ENCODE results near the gene GABBR2.

DNA sequence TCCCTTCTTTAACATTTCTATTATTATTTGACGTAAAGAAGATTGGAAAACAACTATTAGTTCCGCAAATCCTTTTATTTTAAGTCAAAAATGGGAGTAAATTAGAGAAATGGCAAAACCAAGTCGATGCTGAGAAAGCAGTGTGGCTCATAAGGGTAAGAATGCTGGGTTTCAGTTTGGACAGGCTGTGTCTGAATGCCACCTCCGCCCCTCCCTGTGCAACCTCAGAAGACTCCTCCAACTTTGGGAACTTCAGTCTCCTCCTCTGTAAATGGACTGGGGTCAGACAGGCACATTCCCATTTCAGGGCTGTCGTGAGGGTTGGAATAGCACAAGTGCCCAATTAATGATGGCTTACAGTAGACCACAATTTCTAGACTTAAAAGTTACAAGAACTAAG is 154.0 kb downstream of the GABBR2 start:
- TF ChIP-seq, protein P1, sequence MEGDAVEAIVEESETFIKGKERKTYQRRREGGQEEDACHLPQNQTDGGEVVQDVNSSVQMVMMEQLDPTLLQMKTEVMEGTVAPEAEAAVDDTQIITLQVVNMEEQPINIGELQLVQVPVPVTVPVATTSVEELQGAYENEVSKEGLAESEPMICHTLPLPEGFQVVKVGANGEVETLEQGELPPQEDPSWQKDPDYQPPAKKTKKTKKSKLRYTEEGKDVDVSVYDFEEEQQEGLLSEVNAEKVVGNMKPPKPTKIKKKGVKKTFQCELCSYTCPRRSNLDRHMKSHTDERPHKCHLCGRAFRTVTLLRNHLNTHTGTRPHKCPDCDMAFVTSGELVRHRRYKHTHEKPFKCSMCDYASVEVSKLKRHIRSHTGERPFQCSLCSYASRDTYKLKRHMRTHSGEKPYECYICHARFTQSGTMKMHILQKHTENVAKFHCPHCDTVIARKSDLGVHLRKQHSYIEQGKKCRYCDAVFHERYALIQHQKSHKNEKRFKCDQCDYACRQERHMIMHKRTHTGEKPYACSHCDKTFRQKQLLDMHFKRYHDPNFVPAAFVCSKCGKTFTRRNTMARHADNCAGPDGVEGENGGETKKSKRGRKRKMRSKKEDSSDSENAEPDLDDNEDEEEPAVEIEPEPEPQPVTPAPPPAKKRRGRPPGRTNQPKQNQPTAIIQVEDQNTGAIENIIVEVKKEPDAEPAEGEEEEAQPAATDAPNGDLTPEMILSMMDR (IDR thresholded peaks at IDR 0.05): no peak
- TF ChIP-seq TCF7L2 (IDR thresholded peaks at IDR 0.05; ENCODE audit: low read depth, low read length): no peak
